H54 (cell line): ENCODE results near the gene TMEM187.
"Not testable (repeated sequence)": the region's sequence is repeated elsewhere in the genome, so short reads cannot be mapped to it uniquely, and the experiment has no call there.

ENCODE experiments used
- DNase-seq: peaks from one replicate; pipeline ENCODE4 v3.0.0; 2011; ENCODE audit warnings: low spot score, mixed read lengths; ENCODE audit not compliant: insufficient read length
- FAIRE-seq: peaks from 3 replicates; lab custom pipeline; 2011; peaks lifted over from hg19 to GRCh38; lab: Jason Lieb, UNC
- POLR2A ChIP-seq: IDR thresholded peaks from 2 replicates; pipeline ENCODE4 v1.6.1; 2011; ENCODE audit warnings: low read depth, mild to moderate bottlenecking, low read length

TMEM187 gene

GRCh38 chrX:153967536-153968224 is 4.9 kb upstream of the TMEM187 start:
- TF ChIP-seq POLR2A: no peak
- DNase-seq: no peak
- FAIRE-seq: no peak

DNA sequence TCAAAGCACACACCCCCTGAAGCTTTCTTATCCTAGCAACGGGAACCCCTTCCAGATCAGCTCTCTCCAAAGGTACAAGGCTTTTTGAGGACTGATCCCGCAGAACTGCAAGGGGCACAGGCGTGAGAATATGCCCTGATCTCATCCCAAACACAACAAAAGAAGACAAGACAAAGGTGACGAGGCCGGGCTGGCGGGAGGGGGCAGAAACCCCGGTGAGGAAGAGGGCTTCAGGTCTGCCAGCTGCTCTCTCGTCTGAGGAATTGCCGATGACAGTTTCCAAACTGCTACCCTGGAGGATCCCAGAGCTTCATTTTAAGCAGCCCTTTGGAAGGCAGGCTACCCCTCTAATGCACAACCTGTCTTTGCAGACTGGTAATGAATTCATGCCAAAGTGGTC is 4.3 kb upstream of the TMEM187 start:
- FAIRE-seq: no peak
- no peak for TF ChIP-seq POLR2A
- no peak for DNase-seq

GRCh38 chrX:153968754-153969124 is 3.8 kb upstream of the TMEM187 start:
- TF ChIP-seq POLR2A: no peak
- DNase-seq (no peak), FAIRE-seq (no peak)

DNA sequence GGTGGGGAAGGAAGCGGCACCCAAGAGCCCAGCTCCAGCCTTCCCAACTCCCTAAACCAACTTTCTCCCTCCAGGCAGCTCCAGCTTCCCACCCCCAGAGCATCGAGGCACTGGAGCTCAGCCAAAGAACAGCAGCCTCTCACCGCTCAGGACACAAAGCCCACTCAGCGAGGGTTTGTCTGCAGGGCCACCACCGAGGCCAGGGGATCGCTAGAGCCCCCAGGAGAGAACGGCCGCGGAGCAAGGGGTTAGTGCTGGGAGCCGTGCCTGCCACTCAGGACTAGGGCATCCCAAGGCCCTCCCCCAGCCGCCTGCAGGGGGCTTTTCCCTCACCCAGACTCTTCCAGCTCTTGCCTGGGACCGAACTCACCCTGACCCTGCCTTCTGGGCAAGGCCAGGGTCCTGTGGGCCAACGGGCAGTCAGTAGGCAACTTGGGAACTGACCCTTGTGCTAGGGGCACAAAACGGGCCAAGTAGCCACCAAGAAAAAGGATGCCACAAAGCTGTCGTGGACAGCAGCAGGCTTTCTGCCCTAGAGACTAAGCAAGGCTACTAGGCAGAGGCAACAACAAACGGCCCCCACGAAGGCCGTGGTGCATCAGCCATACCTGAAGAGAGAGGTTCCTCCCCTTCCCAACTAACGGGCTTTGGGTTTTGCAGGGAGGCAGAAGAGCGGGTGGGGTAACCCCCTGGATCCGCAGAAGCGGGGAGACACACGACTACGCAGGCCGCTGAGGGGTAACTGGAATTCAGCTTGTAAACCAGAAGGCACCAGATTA is 3.2 kb upstream of the TMEM187 start:
- FAIRE-seq (no peak), DNase-seq (no peak)

DNA sequence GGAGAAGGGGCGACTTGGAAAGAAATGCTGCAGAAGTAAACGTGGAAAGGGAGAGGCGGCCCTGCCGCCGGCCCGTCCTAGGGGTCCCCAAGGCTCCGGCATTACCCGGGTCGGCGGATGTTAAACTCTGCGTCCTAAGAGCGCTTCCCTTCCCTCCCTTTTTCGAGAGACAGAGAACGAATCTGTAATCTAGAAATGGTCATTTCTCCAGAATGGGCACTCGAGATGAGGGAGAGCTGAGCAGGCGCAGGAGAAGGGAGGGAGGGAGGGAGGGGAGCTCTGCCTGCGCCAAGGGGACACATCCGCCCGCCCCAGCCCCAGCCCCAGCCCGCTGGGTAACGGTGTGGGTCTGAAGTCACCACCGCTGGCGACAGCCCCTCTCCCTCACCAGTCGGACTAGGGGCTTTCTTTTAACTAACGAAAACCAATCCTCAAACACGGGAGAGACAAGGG is 2.6 kb upstream of the TMEM187 start:
- no peak for DNase-seq
- no peak for FAIRE-seq
- TF ChIP-seq POLR2A: no peak

More for the DNA sequence above, 3.2 kb upstream of the TMEM187 start:
- TF ChIP-seq POLR2A: no peak

GRCh38 chrX:153970357-153971123 is 2.0 kb upstream of the TMEM187 start:
- DNase-seq (no peak), FAIRE-seq (no peak)
- peak; percentile 34; the same call in 1 of the 2 replicates for TF ChIP-seq POLR2A

DNA sequence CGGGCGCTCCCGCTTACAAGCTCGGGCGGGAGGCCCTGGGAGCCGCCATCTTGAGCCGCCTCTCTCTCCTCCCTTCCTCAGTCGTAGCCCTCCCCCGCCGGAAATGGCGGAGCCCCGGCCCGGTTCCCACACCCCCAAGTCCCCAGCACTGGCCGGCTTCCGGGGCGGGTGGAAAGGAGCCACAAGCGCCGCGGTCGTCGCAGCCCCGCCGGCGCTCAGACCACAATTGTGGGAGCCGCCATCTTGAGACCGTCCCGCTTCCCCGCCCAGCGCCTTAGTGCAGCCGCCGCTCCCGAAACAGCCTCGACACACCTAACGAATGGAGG is 1.5 kb upstream of the TMEM187 start:
- peak; percentile 33; the same call in 1 of the 2 replicates for TF ChIP-seq POLR2A
- peak; percentile 76 for DNase-seq
- FAIRE-seq: no peak

- TF ChIP-seq POLR2A: peak; percentile 41
- peak; percentile 67 for DNase-seq
- FAIRE-seq: no peak
These were observed 845 bp upstream of the TMEM187 start, which contains the start of gene HCFC1 for GRCh38 chrX:153971450-153972367. TSS of gene HCFC1 (minus strand) at chrX:153971818. CDS start at chrX:153970840, 978 bp downstream.

DNA sequence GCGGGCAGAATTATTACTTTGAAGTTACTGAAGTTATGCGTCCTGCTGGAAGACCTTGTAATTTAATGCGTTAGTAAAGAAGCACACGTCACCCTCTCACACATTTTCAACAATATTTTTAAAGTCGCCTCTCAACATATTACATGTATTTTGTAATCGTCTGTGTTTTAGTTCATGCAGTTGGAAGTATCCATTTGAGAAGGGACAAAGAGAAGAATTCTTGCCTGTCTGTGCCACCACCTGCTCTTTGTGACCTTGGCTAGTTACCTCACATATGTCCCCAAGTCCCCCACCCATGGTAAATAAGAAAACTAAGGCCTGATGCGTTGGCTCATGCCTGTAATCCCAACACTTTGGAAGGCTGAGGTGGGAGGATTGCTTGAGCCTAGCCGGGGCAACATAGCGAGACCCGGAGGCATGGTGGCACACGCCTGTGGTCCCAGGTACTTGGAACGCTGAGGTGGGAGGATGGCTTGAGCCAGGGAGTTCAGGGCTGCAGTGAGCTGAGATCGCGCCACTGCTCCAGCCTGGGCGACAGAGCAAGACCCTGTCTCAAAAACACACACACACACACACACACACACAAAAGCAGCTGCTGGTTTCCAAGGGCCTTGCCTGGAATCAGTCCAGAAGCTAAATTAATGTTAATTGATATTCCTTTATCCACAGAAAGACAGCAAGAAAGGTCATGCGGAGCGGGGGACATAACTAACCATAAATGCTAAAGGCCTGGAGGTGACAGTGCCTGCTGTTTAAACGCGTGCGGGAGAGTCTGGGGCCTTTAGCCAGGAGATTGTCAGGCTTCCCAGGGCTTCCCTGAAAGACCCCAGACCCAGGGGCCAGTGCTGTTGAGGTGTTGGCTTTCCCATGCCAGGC is 811 bp downstream of the TMEM187 start:
- FAIRE-seq: no peak
- DNase-seq: no peak
- no peak for TF ChIP-seq POLR2A

DNA sequence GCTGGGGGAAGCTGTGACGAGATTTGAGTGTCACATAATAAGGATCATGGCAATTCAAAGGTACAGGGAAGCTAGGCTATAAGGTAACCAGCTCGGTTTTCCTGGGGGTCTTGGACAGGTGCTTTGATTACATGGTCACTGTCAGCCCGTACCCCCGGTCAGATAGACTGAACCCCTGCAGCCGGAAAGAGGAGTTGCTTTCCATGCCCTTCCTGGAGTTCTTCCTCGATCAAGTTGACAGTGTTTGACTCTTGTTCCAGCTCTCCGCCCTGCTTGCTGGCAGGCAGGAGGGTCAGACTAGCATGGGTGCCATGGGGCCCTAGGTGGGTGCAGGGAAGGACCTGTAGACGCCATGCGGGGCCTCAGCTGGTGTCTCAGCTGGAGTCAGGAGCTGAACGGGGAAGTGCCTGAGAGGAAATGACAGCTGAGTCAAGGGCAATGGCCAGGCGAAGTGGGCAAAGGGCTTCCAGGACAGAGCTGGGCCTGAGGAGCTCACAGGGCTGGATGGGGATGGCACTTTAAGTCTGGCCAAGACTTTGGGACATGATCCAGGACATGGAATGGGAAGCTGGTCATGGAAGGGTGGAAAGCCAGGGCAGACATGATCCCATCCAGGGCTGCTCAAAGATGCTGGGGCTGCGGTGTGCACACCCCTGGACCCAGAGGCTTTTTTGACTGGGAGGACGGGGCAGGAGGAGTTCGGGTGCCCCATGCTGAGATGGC is 1.6 kb downstream of the TMEM187 start:
- FAIRE-seq: no peak
- TF ChIP-seq POLR2A: no peak

GRCh38 chrX:153974726-153975286 is 2.3 kb downstream of the TMEM187 start:
- no peak for TF ChIP-seq POLR2A
- FAIRE-seq: no peak
- DNase-seq: no peak

More for the DNA sequence above, 1.6 kb downstream of the TMEM187 start:
- DNase-seq: no peak

GRCh38 chrX:153980394-153980793 is 7.8 kb downstream of the TMEM187 start:
- not testable (repeated sequence) for FAIRE-seq

More at GRCh38 chrX:153980394-153980793, 7.8 kb downstream of the TMEM187 start:
- not testable (repeated sequence) for DNase-seq
